NCI-H1694 (cell line): Measurements from ENCODE around the gene OR2AG2.

Source experiments
- DNase-seq: peaks from one replicate; lab custom pipeline; 2025; lab: John Stamatoyannopoulos, UW

Gene OR2AG2

GRCh38 chr11:6738590-6738989 lies 33.2 kb downstream of the OR2AG2 start:
- DNase-seq = no peak

- DNase-seq = peak; percentile 6
Observed at GRCh38 chr11:6737872-6738466, 33.8 kb downstream of the OR2AG2 start.

GRCh38 chr11:6736495-6737121 lies 35.2 kb downstream of the OR2AG2 start:
- DNase-seq = no peak

- DNase-seq = no peak
Observed at GRCh38 chr11:6735306-6735705, 36.5 kb downstream of the OR2AG2 start.

- no peak for DNase-seq
Observed at GRCh38 chr11:6734616-6735015, 37.2 kb downstream of the OR2AG2 start.

- no peak for DNase-seq
Observed at GRCh38 chr11:6733326-6734275, 38.2 kb downstream of the OR2AG2 start.

GRCh38 chr11:6727971-6728760 lies 43.6 kb downstream of the OR2AG2 start:
- DNase-seq = no peak

GRCh38 chr11:6725386-6725896 lies 46.3 kb downstream of the OR2AG2 start:
- no peak for DNase-seq

GRCh38 chr11:6724013-6724412 lies 47.8 kb downstream of the OR2AG2 start:
- DNase-seq = no peak

- DNase-seq = no peak
Observed at GRCh38 chr11:6721343-6721742, 50.4 kb downstream of the OR2AG2 start.

- no peak for DNase-seq
Observed at GRCh38 chr11:6719576-6719975, 52.2 kb downstream of the OR2AG2 start.

GRCh38 chr11:6717426-6717825 lies 54.4 kb downstream of the OR2AG2 start:
- no peak for DNase-seq
